HepG2 (cell line): ENCODE results near the gene ERBB3. TPM values are rescaled to one million over a fixed set of nuclear protein-coding genes. Genes with fewer than 3 reads are reported as not detected.

Experiments
- AGO2 ChIP-seq: fragments of 200-400 bp; formaldehyde crosslinking; optimal IDR thresholded peaks from 2 replicates; pipeline ENCODE3; 2017; ENCODE audit warnings: mild to moderate bottlenecking, low read depth, low read length, moderate library complexity
- AHR ChIP-seq: IDR thresholded peaks from 2 replicates; pipeline ENCODE4 v1.6.1; 2018; ENCODE audit warnings: missing genetic modification reagents, missing compliant biosample characterization
- ATF6 ChIP-seq: sonication (generic); formaldehyde crosslinking; conservative IDR thresholded peaks from 2 replicates; pipeline ENCODE4 v1.4.0; 2020; ENCODE audit warnings: missing genetic modification reagents
- EED ChIP-seq: sonication (generic); formaldehyde crosslinking; IDR thresholded peaks from 2 replicates; pipeline ENCODE4 v1.5.0; 2020; ENCODE audit warnings: mild to moderate bottlenecking, missing genetic modification reagents
- ETV6 ChIP-seq: sonication (generic); formaldehyde crosslinking; conservative IDR thresholded peaks from 2 replicates; pipeline ENCODE4 v1.4.0; 2020; ENCODE audit warnings: missing genetic modification reagents
- IKZF1 ChIP-seq: fragments of 450-650 bp; IDR thresholded peaks from 2 replicates; pipeline ENCODE4 v1.7.1; 2016
- IRF9 ChIP-seq: sonication (generic); formaldehyde crosslinking; IDR thresholded peaks from 2 replicates; pipeline ENCODE4 v1.8.0; 2022; ENCODE audit warnings: missing genetic modification reagents, mild to moderate bottlenecking, borderline replicate concordance
- MEIS2 ChIP-seq: sonication (generic); formaldehyde crosslinking; IDR thresholded peaks from 2 replicates; pipeline ENCODE4 v1.9.0; 2021; ENCODE audit warnings: mild to moderate bottlenecking, missing genetic modification reagents
- MXD4 ChIP-seq: IDR thresholded peaks from 2 replicates; pipeline ENCODE4 v1.6.1; 2016; ENCODE audit warnings: mild to moderate bottlenecking, missing biosample characterization, missing genetic modification reagents
- PAF1 ChIP-seq: IDR thresholded peaks from 2 replicates; pipeline ENCODE4 v1.6.1; 2016; ENCODE audit warnings: missing genetic modification reagents, missing compliant biosample characterization
- POLR2A ChIP-seq, 2 experiments: IDR thresholded peaks; 2 replicates each; pipeline ENCODE4 v1.6.1; 2011; ENCODE audit warnings: low read depth in 2 of 2, low read length in 2 of 2, mild to moderate bottlenecking in 1 of 2, moderate library complexity in 1 of 2; ENCODE audit not compliant: insufficient read depth in 1 of 2
- PRMT3 ChIP-seq: sonication (generic); formaldehyde crosslinking; IDR thresholded peaks from 2 replicates; pipeline ENCODE4 v1.8.1; 2022; ENCODE audit warnings: low read depth, mild to moderate bottlenecking, moderate library complexity, missing genetic modification reagents, borderline replicate concordance
- REST ChIP-seq, 2 experiments: IDR thresholded peaks; 2 replicates each; pipeline ENCODE4 v1.6.1; 2011 to 2012; ENCODE audit warnings: low read length in 2 of 2, borderline replicate concordance in 1 of 2, low read depth in 1 of 2, mild to moderate bottlenecking in 1 of 2, moderate library complexity in 1 of 2
- SNRNP70 ChIP-seq: fragments of 200-400 bp; formaldehyde crosslinking; IDR thresholded peaks from 2 replicates; pipeline ENCODE4 v1.6.1; 2017; ENCODE audit warnings: mild to moderate bottlenecking, low read depth, low read length, moderate library complexity
- SOX13 ChIP-seq, 3 experiments: fragments of 450-650 bp in 1 of 3; sonication (generic) in 1 of 3; formaldehyde crosslinking in 1 of 3; IDR thresholded peaks in 2 of 3; conservative IDR thresholded peaks in 1 of 3; 2 replicates each; pipeline versions ENCODE4 v1.5.0 to v1.6.1; 2016 to 2020; ENCODE audit warnings: antibody characterized with exemption in 1 of 3, mild to moderate bottlenecking in 1 of 3, missing compliant biosample characterization in 1 of 3, missing genetic modification reagents in 1 of 3, moderate library complexity in 1 of 3
- SP2 ChIP-seq: sonication (generic); formaldehyde crosslinking; IDR thresholded peaks from 2 replicates; pipeline ENCODE4 v1.5.1; 2020; ENCODE audit warnings: mild to moderate bottlenecking, missing genetic modification reagents
- SPEN ChIP-seq: sonication (generic); formaldehyde crosslinking; IDR thresholded peaks from 2 replicates; pipeline ENCODE4 v1.5.1; 2020; ENCODE audit warnings: low read depth, mild to moderate bottlenecking, missing genetic modification reagents
- TAF1 ChIP-seq: sonication (generic); formaldehyde crosslinking; IDR thresholded peaks from 2 replicates; pipeline ENCODE4 v1.4.0; 2020; ENCODE audit warnings: missing genetic modification reagents
- ZNF24 ChIP-seq: fragments of 450-650 bp; IDR thresholded peaks from 2 replicates; pipeline ENCODE4 v1.6.1; 2017; ENCODE audit warnings: antibody characterized with exemption, mild to moderate bottlenecking
- ZNF432 ChIP-seq: sonication (generic); formaldehyde crosslinking; IDR thresholded peaks from 2 replicates; pipeline ENCODE4 v1.5.0; 2020; ENCODE audit warnings: missing genetic modification reagents, mild to moderate bottlenecking, borderline replicate concordance
- ZNF589 ChIP-seq: sonication (generic); formaldehyde crosslinking; conservative IDR thresholded peaks from 2 replicates; pipeline ENCODE4 v1.8.0; 2022; ENCODE audit warnings: mild to moderate bottlenecking, moderate library complexity, missing genetic modification reagents
- ZNF672 ChIP-seq: sonication (generic); formaldehyde crosslinking; IDR thresholded peaks from 2 replicates; pipeline ENCODE4 v1.8.1; 2022; ENCODE audit warnings: missing genetic modification reagents
- ZSCAN20 ChIP-seq: sonication (generic); formaldehyde crosslinking; IDR thresholded peaks from 2 replicates; pipeline ENCODE4 v1.4.0; 2020; ENCODE audit warnings: missing genetic modification reagents, mild to moderate bottlenecking, borderline replicate concordance
- polyA plus RNA-seq, 8 experiments: library from polyadenylated mRNA; depleted of rRNA in 3 of 8; stranded (reverse) in 7 of 8; unstranded in 1 of 8; fragments of >200 nt; fragmentation: Illumina TruSeq in 4 of 8; extraction: Trizol in 4 of 8; gene quantifications; 2 replicates each; pipeline versions ENCODE4 v1.2.1 to v1.2.3, GENCODE V29; 2011 to 2016; ENCODE audit warnings: low read depth in 4 of 8, missing spikeins in 1 of 8, mixed read lengths in 1 of 8; ENCODE audit not compliant: insufficient read depth in 1 of 8
- total RNA-seq, 5 experiments: library from RNA; depleted of rRNA; stranded (reverse); fragments of >200 nt; fragmentation: Illumina TruSeq; extraction: Trizol; gene quantifications; 2 replicates each; pipeline ENCODE4 v1.2.3, GENCODE V29; 2016; ENCODE audit warnings: low read depth in 1 of 5

ERBB3 gene
- total and polyA plus RNA-seq, 2 of the 13 experiments (the other 11 are each of a cell fraction or from before 2014, with no cell fraction given) = 93.6 to 358 TPM

DNA sequence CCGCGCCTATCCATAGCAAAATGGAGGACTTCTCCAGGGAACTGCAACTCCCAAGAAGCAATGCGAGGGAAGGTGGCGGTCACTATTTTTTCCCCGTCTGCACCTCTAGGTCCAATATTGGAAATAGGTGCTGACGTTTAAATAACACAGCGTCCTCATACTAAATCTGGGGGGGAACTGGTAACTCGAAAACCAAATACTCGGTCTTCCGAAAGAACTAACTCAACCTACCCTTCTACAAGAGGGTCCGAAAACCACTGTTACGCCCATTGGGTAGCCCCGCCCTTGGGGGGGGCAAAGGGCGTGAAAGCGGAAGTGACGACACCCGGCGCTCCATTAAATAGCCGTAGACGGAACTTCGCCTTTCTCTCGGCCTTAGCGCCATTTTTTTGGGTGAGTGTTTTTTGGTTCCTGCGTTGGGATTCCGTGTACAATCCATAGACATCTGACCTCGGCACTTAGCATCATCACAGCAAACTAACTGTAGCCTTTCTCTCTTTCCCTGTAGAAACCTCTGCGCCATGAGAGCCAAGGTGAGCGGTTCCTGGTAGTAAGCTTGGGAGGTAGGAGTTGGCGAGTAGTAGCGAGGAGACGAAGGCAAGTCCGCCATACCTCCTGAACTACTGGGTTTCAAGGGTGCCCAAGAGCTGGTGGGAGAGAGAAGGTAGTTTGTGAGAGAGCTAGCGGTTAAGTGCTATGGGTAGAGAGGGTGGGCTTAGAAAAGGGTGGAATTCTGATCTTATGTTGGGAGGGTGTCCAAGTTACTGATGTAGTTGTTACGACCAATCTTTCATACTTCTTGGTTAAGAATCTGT, 36.5 kb downstream of the ERBB3 start, which contains the start of gene RPL41 (continued):
- TF ChIP-seq IRF9 (CRISPR knock-in tag) (peak; percentile 41; the same call in 1 of the 2 replicates), TAF1 (peak; percentile 96), POLR2A (IDR thresholded peaks at IDR 0.05; ENCODE audit: insufficient read depth in 1 of 2, low read depth in 2 of 2, low read length in 2 of 2) (peak; percentile 99 to 100), ATF6 (CRISPR knock-in tag) (peak; percentile 90; the same call in 1 of the 2 replicates), SPEN (CRISPR knock-in tag) (peak; percentile 83; the same call in 1 of the 2 replicates), EED (CRISPR knock-in tag) (peak; percentile 56; the same call in 1 of the 2 replicates), ETV6 (peak; percentile 84; the same call in 1 of the 2 replicates), ZNF24 (0 out of 2 replicates have a peak, but pooled peaks have one; percentile 47), ZSCAN20 (CRISPR knock-in tag) (0 out of 2 replicates have a peak, but pooled peaks have one; percentile 17), AHR (CRISPR knock-in tag) (no peak), PAF1 (CRISPR knock-in tag) (no peak), ZNF589 (no peak), SOX13 (IDR thresholded peaks at IDR 0.05) (0 out of 2 replicates have a peak, but pooled peaks have one; percentile 21), SOX13 (CRISPR knock-in tag; conservative IDR thresholded peaks at IDR 0.05 in 1 of 2, IDR thresholded peaks at IDR 0.05 in 1 of 2) (peak in 1 of 2 experiments; percentile 44; a peak in 2 of 4 replicates), MEIS2 (CRISPR knock-in tag) (peak; percentile 79), SP2 (CRISPR knock-in tag) (no peak), AGO2 (peak; percentile 37), PRMT3 (CRISPR knock-in tag) (peak; percentile 3; the same call in 1 of the 2 replicates), ZNF432 (CRISPR knock-in tag) (no peak), ZNF672 (CRISPR knock-in tag) (no peak), SNRNP70 (no peak), REST (IDR thresholded peaks at IDR 0.05; ENCODE audit: borderline replicate concordance in 1 of 2, low read depth in 1 of 2, low read length in 2 of 2) (peak in 1 of 2 experiments; percentile 59; a peak in 2 of 4 replicates), IKZF1 (no peak), MXD4 (CRISPR knock-in tag) (peak; percentile 64; the same call in 1 of the 2 replicates)
